Measurements from ENCODE around the gene ATP11B.

Gene ATP11B

DNA sequence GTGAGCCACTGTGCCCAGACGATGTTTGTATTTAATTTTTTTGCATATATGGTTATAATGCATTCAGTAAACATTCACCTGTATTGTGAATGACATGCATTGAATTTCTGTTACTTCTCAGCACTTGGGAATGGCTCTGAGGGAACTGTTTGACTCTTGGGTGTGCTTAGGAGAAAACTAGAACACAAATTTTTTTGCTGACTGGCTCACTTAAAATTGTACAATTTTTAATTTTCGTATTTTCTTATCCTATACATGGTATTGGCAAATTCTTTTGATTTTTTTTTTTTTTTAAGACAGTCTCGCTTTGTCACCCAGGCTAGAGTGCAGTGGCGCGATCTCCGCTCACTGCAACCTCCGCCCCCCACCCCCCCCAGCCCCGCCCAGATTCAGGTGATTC, 7.2 kb downstream of the ATP11B start:
- H3K4me3 ChIP-seq (IDR thresholded peaks at IDR 0.05; ENCODE audit: insufficient read depth, low read depth, low read length): no peak overlapping the region
- H3K27ac ChIP-seq: no peak overlapping the region
- no peak overlapping the region for H3K9ac ChIP-seq
- H3K4me1 ChIP-seq (ENCODE audit: low read depth, poor library complexity, severe bottlenecking): peaks cover 17% of the 10 kb centered on the region
- no peak overlapping the region for H3K4me2 ChIP-seq
- TF ChIP-seq, protein P1, sequence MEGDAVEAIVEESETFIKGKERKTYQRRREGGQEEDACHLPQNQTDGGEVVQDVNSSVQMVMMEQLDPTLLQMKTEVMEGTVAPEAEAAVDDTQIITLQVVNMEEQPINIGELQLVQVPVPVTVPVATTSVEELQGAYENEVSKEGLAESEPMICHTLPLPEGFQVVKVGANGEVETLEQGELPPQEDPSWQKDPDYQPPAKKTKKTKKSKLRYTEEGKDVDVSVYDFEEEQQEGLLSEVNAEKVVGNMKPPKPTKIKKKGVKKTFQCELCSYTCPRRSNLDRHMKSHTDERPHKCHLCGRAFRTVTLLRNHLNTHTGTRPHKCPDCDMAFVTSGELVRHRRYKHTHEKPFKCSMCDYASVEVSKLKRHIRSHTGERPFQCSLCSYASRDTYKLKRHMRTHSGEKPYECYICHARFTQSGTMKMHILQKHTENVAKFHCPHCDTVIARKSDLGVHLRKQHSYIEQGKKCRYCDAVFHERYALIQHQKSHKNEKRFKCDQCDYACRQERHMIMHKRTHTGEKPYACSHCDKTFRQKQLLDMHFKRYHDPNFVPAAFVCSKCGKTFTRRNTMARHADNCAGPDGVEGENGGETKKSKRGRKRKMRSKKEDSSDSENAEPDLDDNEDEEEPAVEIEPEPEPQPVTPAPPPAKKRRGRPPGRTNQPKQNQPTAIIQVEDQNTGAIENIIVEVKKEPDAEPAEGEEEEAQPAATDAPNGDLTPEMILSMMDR (conservative IDR thresholded peaks at IDR 0.05; ENCODE audit: low read depth, low read length): no peak
- H2AFZ ChIP-seq (ENCODE audit: low read depth): no peak overlapping the region
- no peaks in the 10 kb centered on the region; the same call in 1 of the 2 replicates for H4K20me1 ChIP-seq (ENCODE audit: insufficient read depth)
- H3K36me3 ChIP-seq (ENCODE audit: insufficient read depth): no peaks in the 10 kb centered on the region
- no peaks in the 10 kb centered on the region for H3K27me3 ChIP-seq (ENCODE audit: insufficient read depth, low read depth)
- H3K79me2 ChIP-seq (ENCODE audit: insufficient read depth, low read depth): peaks cover 83% of the 10 kb centered on the region

DNA sequence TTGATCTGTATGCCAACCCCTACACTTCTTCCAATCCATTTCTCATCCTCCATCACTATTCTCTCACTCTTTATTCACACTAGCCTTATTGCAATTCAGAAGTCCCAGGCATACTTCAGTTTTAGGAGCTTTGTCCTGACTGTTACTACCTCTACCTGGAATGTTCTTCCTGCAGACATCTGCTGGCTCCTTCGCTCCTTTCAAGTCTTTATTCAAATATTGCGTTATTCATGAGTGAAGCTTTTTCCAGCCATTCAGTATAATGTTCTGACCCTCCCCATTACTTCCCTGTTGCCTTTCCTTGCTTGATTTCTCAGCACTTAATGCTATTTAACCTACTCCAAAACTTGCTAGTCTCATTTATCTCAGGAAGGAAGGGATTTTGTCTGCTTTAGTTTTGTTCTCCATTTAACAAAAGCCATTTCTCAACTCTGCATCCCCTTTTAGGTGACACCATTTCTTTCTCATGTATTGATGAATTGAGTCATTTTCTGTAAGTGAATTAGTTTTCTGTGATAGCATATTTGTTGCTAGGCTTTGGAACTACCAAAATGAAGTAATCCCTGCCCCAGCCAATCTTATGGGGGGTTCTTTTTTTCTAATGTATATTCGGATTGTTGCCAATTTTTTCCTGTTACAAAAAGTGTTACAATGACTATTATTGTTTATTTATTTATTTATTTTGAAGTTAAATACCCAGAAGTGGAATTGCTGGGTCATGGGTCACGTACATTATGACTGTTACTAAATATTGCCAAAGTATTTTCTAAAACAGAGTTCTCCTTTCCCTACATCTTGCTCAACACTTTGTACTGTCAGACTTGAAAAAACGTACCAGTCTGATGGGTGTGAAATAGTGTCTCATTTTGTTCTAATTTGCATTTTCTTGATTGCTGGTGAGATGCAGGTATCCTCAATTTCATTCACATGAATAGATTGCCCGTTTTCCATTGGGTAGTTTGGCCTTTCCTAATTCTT, 9.4 kb downstream of the ATP11B start:
- no peaks in the 10 kb centered on the region for H3K36me3 ChIP-seq (ENCODE audit: insufficient read depth)
- H3K4me3 ChIP-seq (IDR thresholded peaks at IDR 0.05; ENCODE audit: insufficient read depth, low read depth, low read length): no peak overlapping the region
- H3K4me1 ChIP-seq (ENCODE audit: low read depth, poor library complexity, severe bottlenecking): no peaks in the 10 kb centered on the region
- no peaks in the 10 kb centered on the region; the same call in 1 of the 2 replicates for H4K20me1 ChIP-seq (ENCODE audit: insufficient read depth)
- no peak overlapping the region for H3K9ac ChIP-seq
- H3K4me2 ChIP-seq: no peak overlapping the region
- no peaks in the 10 kb centered on the region for H3K27me3 ChIP-seq (ENCODE audit: insufficient read depth, low read depth)
- H2AFZ ChIP-seq (ENCODE audit: low read depth): no peak overlapping the region
- peaks cover 80% of the 10 kb centered on the region for H3K79me2 ChIP-seq (ENCODE audit: insufficient read depth, low read depth)
- TF ChIP-seq, protein P1 (conservative IDR thresholded peaks at IDR 0.05; ENCODE audit: low read depth, low read length): no peak
- no peak overlapping the region for H3K27ac ChIP-seq

DNA sequence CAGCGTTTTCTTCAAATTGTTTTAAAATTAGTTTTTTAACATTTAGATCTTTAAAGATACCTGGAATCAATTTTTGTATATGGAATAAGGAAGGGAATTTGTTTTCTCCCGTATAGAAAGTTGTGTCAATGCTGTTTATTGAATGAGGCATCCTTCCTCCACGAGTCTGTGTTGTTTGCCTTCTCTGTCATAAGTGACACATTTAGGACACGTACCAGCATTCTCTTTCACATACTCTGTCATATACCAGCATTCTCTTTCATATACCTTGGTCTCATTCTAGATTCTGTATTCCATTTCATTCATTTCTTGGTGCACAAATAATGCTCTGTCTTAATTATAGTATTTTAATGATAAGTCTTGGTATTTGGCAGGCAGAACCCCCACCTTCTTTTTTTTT, 10.3 kb downstream of the ATP11B start:
- Histone ChIP-seq H3K4me1 (ENCODE audit: low read depth, poor library complexity, severe bottlenecking) (no peaks in the 10 kb centered on the region), H3K4me3 (IDR thresholded peaks at IDR 0.05; ENCODE audit: insufficient read depth, low read depth, low read length) (no peak overlapping the region), H4K20me1 (ENCODE audit: insufficient read depth) (no peaks in the 10 kb centered on the region; the same call in 1 of the 2 replicates), H3K79me2 (ENCODE audit: insufficient read depth, low read depth) (peaks cover 78% of the 10 kb centered on the region), H2AFZ (ENCODE audit: low read depth) (no peak overlapping the region), H3K4me2 (no peak overlapping the region), H3K27ac (no peak overlapping the region), H3K36me3 (ENCODE audit: insufficient read depth) (no peaks in the 10 kb centered on the region), H3K9ac (no peak overlapping the region), H3K27me3 (ENCODE audit: insufficient read depth, low read depth) (no peaks in the 10 kb centered on the region)
- TF ChIP-seq, protein P1 (conservative IDR thresholded peaks at IDR 0.05; ENCODE audit: low read depth, low read length): no peak

DNA sequence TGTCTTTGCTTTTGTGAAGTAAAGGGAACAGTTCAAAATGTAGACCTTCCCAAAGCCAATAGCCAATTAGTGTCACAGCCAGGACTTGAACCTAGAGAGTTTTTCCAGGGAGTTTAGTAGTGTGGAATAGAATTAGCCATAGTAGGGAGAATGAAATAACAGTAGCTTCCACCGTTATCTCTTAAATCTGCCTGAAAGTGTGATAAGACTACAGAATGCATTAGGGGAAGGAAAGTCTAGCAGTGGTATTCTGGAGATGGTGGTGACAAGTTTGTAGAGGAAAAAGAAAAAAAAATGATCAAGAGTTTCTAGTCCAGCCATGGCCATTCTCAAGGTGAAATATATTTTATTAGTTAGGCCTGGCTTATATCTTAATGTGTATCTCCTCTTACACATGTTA, 13.8 kb downstream of the ATP11B start:
- Histone ChIP-seq H3K27ac (no peak overlapping the region), H3K27me3 (ENCODE audit: insufficient read depth, low read depth) (no peaks in the 10 kb centered on the region), H3K4me2 (no peak overlapping the region), H4K20me1 (ENCODE audit: insufficient read depth) (no peaks in the 10 kb centered on the region), H3K79me2 (ENCODE audit: insufficient read depth, low read depth) (peaks cover 78% of the 10 kb centered on the region; the same call in 1 of the 2 replicates), H3K9ac (no peak overlapping the region), H2AFZ (ENCODE audit: low read depth) (no peak overlapping the region), H3K4me1 (ENCODE audit: low read depth, poor library complexity, severe bottlenecking) (peaks cover 8% of the 10 kb centered on the region), H3K36me3 (ENCODE audit: insufficient read depth) (no peaks in the 10 kb centered on the region), H3K4me3 (IDR thresholded peaks at IDR 0.05; ENCODE audit: insufficient read depth, low read depth, low read length) (no peak overlapping the region)
- TF ChIP-seq, protein P1 (conservative IDR thresholded peaks at IDR 0.05; ENCODE audit: low read depth, low read length): no peak
